GM18526 (cell line): ENCODE measurements around the gene AMIGO1.
A peak's percentile ranks its signal among the peaks of the same experiment; 100 is the strongest.

Source experiments
- POLR2A ChIP-seq: IDR thresholded peaks from 3 replicates; pipeline ENCODE4 v1.6.1; 2011; ENCODE audit not compliant: insufficient read length; ENCODE audit errors: extremely low read depth

Gene AMIGO1

GRCh38 chr1:109499081-109499480, 10.4 kb downstream of the AMIGO1 start:
- no peak for TF ChIP-seq POLR2A

DNA sequence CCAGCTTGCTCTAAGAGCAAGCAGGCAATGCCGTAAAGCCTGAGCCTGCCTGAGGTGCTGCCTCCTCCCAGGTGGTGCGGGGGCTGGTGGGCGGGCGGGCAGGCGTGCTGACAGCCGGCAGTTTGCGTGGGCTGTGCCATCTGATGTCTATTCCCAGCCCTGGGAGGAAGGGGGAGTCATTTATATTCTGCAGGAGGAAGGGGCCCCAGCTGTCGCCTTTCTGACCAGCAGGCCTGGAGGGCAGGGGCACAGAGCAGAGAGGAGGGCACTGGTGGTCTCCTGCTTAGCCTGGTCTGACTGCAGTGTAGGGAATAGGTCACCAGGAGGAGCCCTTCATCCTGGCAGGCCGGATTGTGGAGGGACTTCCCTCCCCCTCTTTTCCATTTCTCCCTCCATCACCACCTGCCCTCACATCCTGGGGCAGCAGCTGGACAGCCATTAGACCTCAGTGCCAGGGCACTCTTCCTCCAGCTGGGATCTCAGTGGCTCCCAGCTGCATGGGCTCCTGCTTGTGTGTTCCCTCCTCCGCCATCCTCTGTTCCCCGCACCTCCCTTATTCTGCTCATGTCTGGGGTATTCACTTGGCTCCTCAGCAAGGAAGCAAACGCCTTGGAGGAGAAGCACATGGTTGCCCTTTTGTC, 11.2 kb downstream of the AMIGO1 start:
- TF ChIP-seq POLR2A = no peak

- TF ChIP-seq POLR2A = no peak
Measured at GRCh38 chr1:109497449-109498160, 11.9 kb downstream of the AMIGO1 start.

GRCh38 chr1:109495738-109496137, 13.8 kb downstream of the AMIGO1 start:
- no peak for TF ChIP-seq POLR2A

DNA sequence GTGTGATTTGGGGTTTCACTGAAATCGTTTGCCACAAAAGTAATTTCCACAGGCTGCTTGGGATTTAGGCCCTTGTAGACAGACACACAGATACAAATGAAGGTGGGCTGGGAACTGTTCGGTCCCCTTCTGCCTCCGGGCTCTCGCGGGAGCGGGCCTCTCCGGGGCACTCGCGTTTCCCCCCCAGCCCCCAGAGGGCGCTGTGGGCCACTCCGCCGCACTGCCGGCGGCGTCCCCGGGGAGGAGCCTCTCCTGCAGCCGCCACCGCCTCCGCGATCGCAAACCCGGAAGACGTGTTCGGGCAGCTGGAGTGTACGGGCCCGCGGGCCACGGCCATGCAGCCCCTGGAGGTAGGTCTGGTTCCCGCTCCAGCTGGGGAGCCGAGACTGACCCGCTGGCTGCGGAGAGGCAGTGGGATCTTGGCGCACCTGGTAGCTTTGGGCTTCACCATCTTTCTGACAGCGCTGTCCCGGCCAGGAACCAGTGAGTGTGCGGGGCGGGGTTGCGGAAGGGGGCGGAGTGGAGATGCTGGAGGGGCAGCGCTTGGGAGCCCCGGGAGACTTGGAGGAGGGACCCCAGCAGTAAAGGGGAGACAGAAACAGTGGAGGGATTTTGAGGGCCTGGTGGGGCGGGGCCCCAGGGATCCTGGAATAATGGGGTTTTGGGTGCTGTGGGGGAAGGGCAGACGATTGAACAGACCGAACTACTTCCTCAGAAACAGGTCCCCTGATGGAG, 15.6 kb downstream of the AMIGO1 start, which contains the start of gene CYB561D1:
CYB561D1 (plus strand) TSS at position 290 of the 735 bp plus-strand sequence; CDS start at position 336, 46 bp downstream.
- peak; percentile 79 for TF ChIP-seq POLR2A

- TF ChIP-seq POLR2A = no peak
Measured at GRCh38 chr1:109493227-109493626, 16.3 kb downstream of the AMIGO1 start.

DNA sequence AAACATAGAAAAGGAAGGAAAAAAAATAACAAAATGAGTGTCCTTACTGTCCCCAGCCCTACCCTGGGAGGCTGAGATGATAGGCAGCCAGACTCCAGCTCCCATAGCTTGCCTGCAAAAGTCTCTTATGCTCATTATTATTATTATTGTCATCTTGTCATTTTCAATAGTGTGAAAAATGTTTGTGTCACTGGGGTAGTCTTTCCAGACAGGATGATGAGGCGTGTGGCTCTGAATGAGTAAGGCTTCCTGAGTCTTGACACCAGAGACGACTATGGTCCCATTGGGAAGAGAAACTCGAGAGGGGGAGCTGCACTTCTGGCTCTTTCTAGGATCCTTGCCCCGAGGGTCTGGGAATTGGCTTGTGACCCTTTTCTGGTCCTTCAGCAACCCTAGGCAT, 16.7 kb downstream of the AMIGO1 start:
- no peak for TF ChIP-seq POLR2A

DNA sequence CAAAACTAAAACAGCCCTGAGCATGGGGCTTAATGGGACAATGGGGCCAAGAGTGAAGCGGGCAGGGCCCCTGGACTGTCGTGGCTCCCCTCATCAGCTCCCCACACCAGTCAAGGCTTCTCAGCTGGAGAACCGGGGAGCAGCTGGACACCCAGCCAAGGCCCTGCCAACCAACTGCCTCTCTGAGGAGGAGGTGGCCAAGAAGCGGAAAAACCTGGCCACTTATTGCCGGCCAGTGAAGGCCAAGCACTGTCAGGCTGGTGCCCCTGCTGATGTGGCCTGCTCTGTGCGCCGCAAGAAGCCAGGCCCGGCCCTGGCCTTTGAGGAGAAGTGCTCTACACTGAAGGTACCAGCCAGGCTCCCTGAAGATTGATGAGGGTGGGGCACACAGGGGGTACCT, 18.2 kb downstream of the AMIGO1 start:
- TF ChIP-seq POLR2A = no peak

DNA sequence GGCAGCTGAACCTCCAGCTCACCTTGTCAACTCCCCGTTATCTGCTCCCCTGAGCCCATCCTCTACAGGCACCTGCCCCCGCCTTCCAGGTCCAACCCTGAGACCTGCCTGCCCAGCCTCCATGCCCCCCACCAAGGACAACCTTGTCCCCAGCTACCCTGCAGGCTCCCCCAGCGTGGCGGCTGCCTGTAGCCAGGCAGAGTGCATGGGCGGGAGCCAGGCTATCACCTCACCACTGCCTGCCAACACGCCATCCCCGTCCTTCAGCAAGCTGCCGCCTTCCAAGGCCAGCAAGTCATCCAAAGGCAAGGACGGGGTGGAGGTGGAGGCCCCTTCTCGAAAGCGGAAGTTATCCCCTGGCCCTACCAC, 18.6 kb downstream of the AMIGO1 start:
- no peak for TF ChIP-seq POLR2A

GRCh38 chr1:109490029-109490933, 19.2 kb downstream of the AMIGO1 start:
- TF ChIP-seq POLR2A = no peak

DNA sequence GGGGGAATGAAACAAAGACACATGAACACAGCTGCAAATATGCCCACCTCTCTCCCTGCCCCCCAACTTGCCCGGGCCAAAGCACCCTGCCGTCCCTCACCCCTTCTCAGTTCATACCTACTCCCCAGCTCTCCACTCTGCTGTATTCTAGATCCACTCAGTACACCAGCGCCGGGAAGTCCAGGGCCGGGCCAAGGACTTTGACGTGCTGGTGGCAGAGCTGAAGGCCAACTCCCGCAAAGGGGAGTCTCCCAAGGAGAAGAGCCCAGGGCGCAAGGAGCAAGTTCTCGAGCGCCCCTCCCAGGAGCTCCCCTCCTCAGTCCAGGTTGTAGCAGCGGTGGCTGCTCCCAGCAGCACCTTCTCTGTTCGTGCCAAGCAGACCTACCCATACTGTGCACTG, 20.8 kb downstream of the AMIGO1 start:
- no peak for TF ChIP-seq POLR2A

GRCh38 chr1:109488201-109488600, 21.3 kb downstream of the AMIGO1 start:
- no peak for TF ChIP-seq POLR2A

- no peak for TF ChIP-seq POLR2A
Measured at GRCh38 chr1:109487261-109487660, 22.3 kb downstream of the AMIGO1 start.

GRCh38 chr1:109485001-109485400, 24.5 kb downstream of the AMIGO1 start:
- TF ChIP-seq POLR2A = no peak

DNA sequence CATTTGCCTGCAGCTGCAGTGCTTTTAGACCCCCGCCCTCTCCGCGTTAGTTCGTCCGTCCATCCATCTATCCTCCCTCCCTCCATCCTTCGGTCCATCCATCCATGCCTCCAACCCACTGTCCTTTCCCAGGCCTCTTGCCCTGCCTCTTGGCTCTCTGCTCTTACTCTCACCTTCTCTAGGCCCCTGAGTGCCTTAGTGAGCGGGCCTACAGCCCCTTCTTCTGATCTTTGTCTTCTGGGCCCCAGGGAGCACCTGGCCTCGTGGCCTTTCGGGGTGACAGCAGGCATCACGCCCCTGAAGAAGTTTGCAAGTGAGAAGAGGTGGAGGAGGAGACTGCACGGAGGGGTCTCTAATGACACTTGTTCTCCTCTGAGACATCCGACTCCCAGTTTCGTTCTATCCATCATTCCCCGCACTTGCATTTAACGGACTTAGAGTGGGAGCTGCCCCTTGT, 25.0 kb downstream of the AMIGO1 start:
- no peak for TF ChIP-seq POLR2A
